BLaER1 treated with 17β-estradiol and CSF1 and Interleukin-3, amounts not matched to agents 10 nM and 100 nM (cell line): ENCODE data around the gene CEP83.

ENCODE experiments used
- H3K27ac ChIP-seq, 11 experiments: shearing (Covaris generic); formaldehyde crosslinking; 2 replicates each; pipeline ENCODE4 v1.8.1; 2022
- H3K27me3 ChIP-seq, 11 experiments: shearing (Covaris generic); formaldehyde crosslinking; 2 replicates each; pipeline ENCODE4 v1.8.1; 2022
- H3K36me3 ChIP-seq, 11 experiments: shearing (Covaris generic); formaldehyde crosslinking; 2 replicates each; pipeline ENCODE4 v1.8.1; 2022
- H3K4me1 ChIP-seq, 10 experiments: shearing (Covaris generic); formaldehyde crosslinking; 2 replicates each; pipeline ENCODE4 v1.8.1; 2022
- H3K4me2 ChIP-seq, 11 experiments: shearing (Covaris generic); formaldehyde crosslinking; 2 replicates each; pipeline ENCODE4 v1.8.1; 2022
- H3K4me3 ChIP-seq, 10 experiments: shearing (Covaris generic); formaldehyde crosslinking; 2 replicates each; pipeline ENCODE4 v1.8.1; 2022
- H3K9ac ChIP-seq, 11 experiments: shearing (Covaris generic); formaldehyde crosslinking; 2 replicates each; pipeline ENCODE4 v1.8.1; 2022
- H3K9me3 ChIP-seq, 11 experiments: shearing (Covaris generic); formaldehyde crosslinking; replicated peaks in 1 of 11; 2 replicates each; pipeline ENCODE4 v1.8.1; 2022
- H4K20me1 ChIP-seq, 11 experiments: shearing (Covaris generic); formaldehyde crosslinking; 2 replicates each; pipeline ENCODE4 v1.8.1; 2022
- Cebpa-rat ChIP-seq, 11 experiments: shearing (Covaris generic); IDR thresholded peaks; 2 replicates each; pipeline ENCODE4 v1.8.1; 2022

Gene CEP83

DNA sequence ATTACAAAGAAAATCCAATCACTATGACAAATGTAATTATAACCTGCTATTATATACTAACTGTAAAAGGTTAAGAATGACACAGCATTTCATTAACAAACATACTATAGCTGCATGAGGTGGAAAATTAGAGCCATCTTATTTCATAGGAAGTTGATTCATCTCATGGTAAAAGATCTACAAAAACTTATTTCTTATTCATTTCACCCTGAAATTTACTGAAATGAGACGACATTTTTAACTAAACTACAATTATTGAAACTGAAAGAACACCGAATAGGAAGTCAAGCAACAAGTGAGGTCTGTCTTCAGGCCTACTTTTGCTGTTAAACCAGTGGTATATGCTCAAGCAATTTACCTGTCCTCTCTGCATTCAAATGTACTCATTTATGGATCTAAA, 87.2 kb downstream of the CEP83 start:
- peaks cover 4 to 53% (median 19%) of the 10 kb centered on the region in 11 experiments; a peak in 17 of 22 replicates for H3K36me3 ChIP-seq
- no peaks in the 10 kb centered on the region for H3K9me3 ChIP-seq
- TF ChIP-seq Cebpa-rat (IDR thresholded peaks at IDR 0.05): no peak
- H3K4me2 ChIP-seq: no peak overlapping the region
- no peaks in the 10 kb centered on the region for H3K27me3 ChIP-seq
- no peak overlapping the region for H3K27ac ChIP-seq
- H3K9ac ChIP-seq: no peak overlapping the region
- no peaks in the 10 kb centered on the region for H4K20me1 ChIP-seq
- no peak overlapping the region for H3K4me3 ChIP-seq
- no peaks in the 10 kb centered on the region for H3K4me1 ChIP-seq

DNA sequence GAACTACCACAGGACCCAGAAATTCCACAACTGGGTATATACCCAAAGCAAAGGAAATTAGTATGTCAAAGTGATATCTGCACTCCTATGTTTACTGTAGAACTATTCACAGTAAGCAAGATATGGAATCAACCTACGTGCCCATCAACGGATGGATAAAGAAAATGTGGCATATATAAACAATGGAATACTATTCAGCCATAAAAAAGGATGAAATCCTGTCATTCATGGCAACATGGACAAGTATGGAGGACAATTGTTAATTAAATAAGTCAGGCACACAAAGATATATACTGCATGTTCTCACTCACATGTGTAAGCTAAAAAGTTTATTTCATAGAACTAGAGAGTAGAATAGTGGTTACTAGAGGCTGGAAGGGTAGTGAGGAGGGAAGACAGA, 97.0 kb downstream of the CEP83 start:
- Histone ChIP-seq H3K36me3 (peaks cover 46 to 93% (median 70%) of the 10 kb centered on the region in 11 experiments), H3K9ac (no peak overlapping the region), H3K4me1 (no peaks in the 10 kb centered on the region), H3K4me3 (no peak overlapping the region), H3K4me2 (no peak overlapping the region), H3K27ac (no peak overlapping the region), H3K9me3 (peaks cover 54 to 66% (median 60%) of the 10 kb centered on the region in 11 experiments), H4K20me1 (no peaks in the 10 kb centered on the region), H3K27me3 (no peaks in the 10 kb centered on the region)
- no peak for TF ChIP-seq Cebpa-rat (IDR thresholded peaks at IDR 0.05)

- no peaks in the 10 kb centered on the region for H3K27me3 ChIP-seq
- no peak overlapping the region for H3K4me3 ChIP-seq
- H3K36me3 ChIP-seq: peaks cover 36 to 85% (median 69%) of the 10 kb centered on the region in 11 experiments
- no peaks in the 10 kb centered on the region for H4K20me1 ChIP-seq
- H3K27ac ChIP-seq: no peak overlapping the region
- H3K9me3 ChIP-seq: peaks cover 70 to 90% (median 81%) of the 10 kb centered on the region in 11 experiments
- H3K9ac ChIP-seq: no peak overlapping the region
- H3K4me1 ChIP-seq: no peaks in the 10 kb centered on the region
- TF ChIP-seq Cebpa-rat (IDR thresholded peaks at IDR 0.05): no peak
- no peak overlapping the region for H3K4me2 ChIP-seq
Measured at GRCh38 chr12:94359761-94360160, 99.9 kb downstream of the CEP83 start.

DNA sequence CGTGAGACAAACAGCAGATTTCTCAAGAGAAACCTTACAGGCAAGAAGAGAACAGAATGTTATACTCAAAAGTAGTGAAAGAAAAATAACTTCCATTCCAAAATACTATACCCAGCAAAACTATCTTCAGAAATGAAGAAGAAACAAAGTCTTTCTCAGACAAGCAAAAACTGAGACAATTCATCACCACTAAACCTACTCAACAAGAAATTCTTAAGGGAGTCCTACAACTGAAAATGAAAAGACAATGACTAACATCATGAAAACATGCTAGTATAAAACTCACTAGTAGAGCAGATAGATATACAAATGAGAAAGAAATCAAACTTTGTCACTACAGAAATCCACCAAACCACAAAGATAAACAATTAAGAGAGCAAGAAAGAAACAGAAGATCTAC, 106.5 kb downstream of the CEP83 start:
- Histone ChIP-seq H3K4me1 (no peaks in the 10 kb centered on the region), H3K36me3 (peaks cover 46 to 86% (median 76%) of the 10 kb centered on the region in 11 experiments), H3K27me3 (no peaks in the 10 kb centered on the region), H3K4me2 (no peak overlapping the region), H3K9ac (no peak overlapping the region), H3K9me3 (peaks cover 80 to 100% (median 94%) of the 10 kb centered on the region in 11 experiments), H3K27ac (no peak overlapping the region), H3K4me3 (no peak overlapping the region; a peak in 1 of 20 replicates), H4K20me1 (no peaks in the 10 kb centered on the region)
- TF ChIP-seq Cebpa-rat (IDR thresholded peaks at IDR 0.05): no peak

GRCh38 chr12:94340573-94340972, 119.1 kb downstream of the CEP83 start:
- Histone ChIP-seq H3K4me1 (peaks cover 0 to 8% (median 0%) of the 10 kb centered on the region in 10 experiments; a peak in 1 of 20 replicates), H3K9me3 (peaks cover 4 to 17% (median 10%) of the 10 kb centered on the region in 11 experiments; a peak in 18 of 22 replicates), H3K4me3 (no peak overlapping the region), H3K9ac (no peak overlapping the region), H3K4me2 (no peak overlapping the region), H3K27me3 (no peaks in the 10 kb centered on the region), H3K36me3 (peaks cover 5 to 17% (median 10%) of the 10 kb centered on the region in 11 experiments; a peak in 18 of 22 replicates), H4K20me1 (no peaks in the 10 kb centered on the region), H3K27ac (no peak overlapping the region)
- TF ChIP-seq Cebpa-rat (IDR thresholded peaks at IDR 0.05): no peak

GRCh38 chr12:94338006-94338794, 121.5 kb downstream of the CEP83 start:
- Histone ChIP-seq H3K4me3 (no peak overlapping the region), H3K9me3 (no peaks in the 10 kb centered on the region), H3K27me3 (no peaks in the 10 kb centered on the region), H3K27ac (no peak overlapping the region), H3K36me3 (peaks cover 0 to 6% (median 0%) of the 10 kb centered on the region in 11 experiments; a peak in 3 of 22 replicates), H3K4me2 (no peak overlapping the region), H3K4me1 (peaks cover 0 to 8% (median 0%) of the 10 kb centered on the region in 10 experiments; a peak in 1 of 20 replicates), H3K9ac (no peak overlapping the region), H4K20me1 (no peaks in the 10 kb centered on the region)
- TF ChIP-seq Cebpa-rat (IDR thresholded peaks at IDR 0.05): no peak

DNA sequence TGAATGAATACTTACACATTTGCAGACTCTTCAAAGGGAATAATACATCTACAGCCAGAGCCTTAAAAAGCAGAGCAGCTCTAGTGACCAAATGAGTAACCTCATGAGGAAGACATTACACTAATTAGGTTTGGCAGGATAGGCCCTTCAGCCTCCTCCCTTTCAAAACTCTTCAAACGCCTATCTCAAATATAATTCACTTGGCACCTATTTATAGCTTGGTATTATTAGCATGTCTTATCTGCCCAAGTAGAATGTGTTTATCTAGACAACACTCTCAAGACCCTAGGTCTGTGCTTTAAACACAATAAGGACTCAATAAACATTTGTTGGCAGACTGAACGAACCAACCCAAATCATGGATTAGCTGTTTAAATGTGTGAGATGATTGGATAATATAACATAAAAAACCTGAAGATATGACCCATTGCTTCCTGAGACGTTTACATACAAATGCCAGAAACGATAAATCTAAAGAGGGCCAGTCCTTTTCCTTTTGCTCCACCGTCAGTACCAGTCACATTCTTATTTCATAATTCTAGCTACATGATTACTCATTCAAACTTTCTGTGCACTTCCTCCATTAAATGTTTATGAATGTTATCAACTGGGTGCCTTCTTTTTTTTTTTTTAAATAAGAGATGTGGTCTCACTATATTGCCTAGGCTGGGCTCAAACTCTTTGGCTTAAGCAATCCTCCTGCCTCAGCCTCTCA, 123.3 kb downstream of the CEP83 start:
- Histone ChIP-seq H3K4me2 (peak overlapping the region in 2 of 11 experiments; percentile 1 to 35; a peak in 2 of 22 replicates), H3K9ac (no peak overlapping the region), H3K27me3 (no peaks in the 10 kb centered on the region), H3K27ac (no peak overlapping the region), H4K20me1 (no peaks in the 10 kb centered on the region), H3K9me3 (no peaks in the 10 kb centered on the region), H3K4me3 (no peak overlapping the region), H3K4me1 (peaks cover 0 to 8% (median 0%) of the 10 kb centered on the region in 10 experiments; a peak in 1 of 20 replicates), H3K36me3 (peaks cover 0 to 12% (median 6%) of the 10 kb centered on the region in 11 experiments; a peak in 20 of 22 replicates)
- no peak for TF ChIP-seq Cebpa-rat (IDR thresholded peaks at IDR 0.05)

- no peak overlapping the region for H3K4me3 ChIP-seq
- no peak overlapping the region for H3K4me2 ChIP-seq
- H3K36me3 ChIP-seq: peaks cover 6 to 34% (median 20%) of the 10 kb centered on the region in 11 experiments; a peak in 21 of 22 replicates
- no peak overlapping the region for H3K27ac ChIP-seq
- TF ChIP-seq Cebpa-rat (IDR thresholded peaks at IDR 0.05): no peak
- H3K9me3 ChIP-seq: no peaks in the 10 kb centered on the region
- no peak overlapping the region for H3K9ac ChIP-seq
- H3K27me3 ChIP-seq: no peaks in the 10 kb centered on the region
- no peaks in the 10 kb centered on the region for H4K20me1 ChIP-seq
- peaks cover 0 to 8% (median 0%) of the 10 kb centered on the region in 10 experiments; a peak in 1 of 20 replicates for H3K4me1 ChIP-seq
Measured at GRCh38 chr12:94333396-94333795, 126.3 kb downstream of the CEP83 start.

GRCh38 chr12:94329366-94329765, 130.3 kb downstream of the CEP83 start:
- no peaks in the 10 kb centered on the region for H3K27me3 ChIP-seq
- no peak for TF ChIP-seq Cebpa-rat (IDR thresholded peaks at IDR 0.05)
- no peak overlapping the region for H3K27ac ChIP-seq
- no peaks in the 10 kb centered on the region for H3K4me1 ChIP-seq
- H3K4me3 ChIP-seq: no peak overlapping the region
- no peak overlapping the region for H3K9ac ChIP-seq
- H3K36me3 ChIP-seq: peaks cover 25 to 73% (median 51%) of the 10 kb centered on the region in 11 experiments
- H4K20me1 ChIP-seq: no peaks in the 10 kb centered on the region
- no peak overlapping the region for H3K4me2 ChIP-seq
- H3K9me3 ChIP-seq: peaks cover 0 to 5% (median 0%) of the 10 kb centered on the region in 11 experiments; a peak in 2 of 22 replicates
